GM12875 (cell line): ENCODE results near the gene COL23A1.

Experiments
- H3K4me3 ChIP-seq: one replicate; pipeline ENCODE4 v1.5.1; 2011; ENCODE audit warnings: low read depth, low read length, control low read depth
- CTCF ChIP-seq: IDR thresholded peaks from 2 replicates; pipeline ENCODE4 v1.5.1; 2011; ENCODE audit warnings: low read depth, mild to moderate bottlenecking, control low read depth, inconsistent platforms, low read length, moderate library complexity, borderline replicate concordance; ENCODE audit not compliant: insufficient read depth

The COL23A1 gene

GRCh38 chr5:178526773-178527457 is 63.3 kb downstream of the COL23A1 start:
- H3K4me3 ChIP-seq: no peak overlapping the region

GRCh38 chr5:178525906-178526732 is 64.1 kb downstream of the COL23A1 start:
- H3K4me3 ChIP-seq: no peak overlapping the region
- no peak for TF ChIP-seq CTCF

More at GRCh38 chr5:178526773-178527457, 63.3 kb downstream of the COL23A1 start:
- TF ChIP-seq CTCF: no peak

GRCh38 chr5:178524093-178524882 is 65.9 kb downstream of the COL23A1 start:
- no peak for TF ChIP-seq CTCF
- H3K4me3 ChIP-seq: no peak overlapping the region

- H3K4me3 ChIP-seq: no peak overlapping the region
- TF ChIP-seq CTCF: no peak
Measured at GRCh38 chr5:178522361-178522760, 67.8 kb downstream of the COL23A1 start.

GRCh38 chr5:178520851-178521250 is 69.3 kb downstream of the COL23A1 start:
- H3K4me3 ChIP-seq: no peak overlapping the region
- TF ChIP-seq CTCF: no peak

GRCh38 chr5:178519804-178520203 is 70.4 kb downstream of the COL23A1 start:
- no peak overlapping the region for H3K4me3 ChIP-seq
- TF ChIP-seq CTCF: no peak
